ENCODE data around the gene NECAB2.

DNA sequence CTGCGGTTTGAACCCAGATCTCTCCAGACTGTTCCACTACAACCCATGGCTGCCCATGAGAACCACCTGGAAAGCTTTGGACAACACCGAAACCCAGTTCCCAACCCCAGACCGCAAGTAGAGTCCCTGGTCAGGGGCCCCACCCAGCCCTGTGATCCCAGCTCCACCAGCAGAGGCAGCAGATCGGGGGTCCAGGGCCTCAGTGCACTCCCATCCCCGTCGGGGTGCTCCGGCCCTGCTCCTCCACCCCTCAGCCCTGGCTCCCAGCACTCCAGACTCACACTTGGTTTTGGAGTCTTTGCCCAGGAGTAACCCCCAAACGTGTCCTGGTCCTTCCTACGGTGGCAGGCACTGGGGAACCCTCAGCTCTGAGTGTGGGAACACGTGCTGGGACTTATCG lies 35.7 kb upstream of the NECAB2 start:
- TF ChIP-seq, protein P1, sequence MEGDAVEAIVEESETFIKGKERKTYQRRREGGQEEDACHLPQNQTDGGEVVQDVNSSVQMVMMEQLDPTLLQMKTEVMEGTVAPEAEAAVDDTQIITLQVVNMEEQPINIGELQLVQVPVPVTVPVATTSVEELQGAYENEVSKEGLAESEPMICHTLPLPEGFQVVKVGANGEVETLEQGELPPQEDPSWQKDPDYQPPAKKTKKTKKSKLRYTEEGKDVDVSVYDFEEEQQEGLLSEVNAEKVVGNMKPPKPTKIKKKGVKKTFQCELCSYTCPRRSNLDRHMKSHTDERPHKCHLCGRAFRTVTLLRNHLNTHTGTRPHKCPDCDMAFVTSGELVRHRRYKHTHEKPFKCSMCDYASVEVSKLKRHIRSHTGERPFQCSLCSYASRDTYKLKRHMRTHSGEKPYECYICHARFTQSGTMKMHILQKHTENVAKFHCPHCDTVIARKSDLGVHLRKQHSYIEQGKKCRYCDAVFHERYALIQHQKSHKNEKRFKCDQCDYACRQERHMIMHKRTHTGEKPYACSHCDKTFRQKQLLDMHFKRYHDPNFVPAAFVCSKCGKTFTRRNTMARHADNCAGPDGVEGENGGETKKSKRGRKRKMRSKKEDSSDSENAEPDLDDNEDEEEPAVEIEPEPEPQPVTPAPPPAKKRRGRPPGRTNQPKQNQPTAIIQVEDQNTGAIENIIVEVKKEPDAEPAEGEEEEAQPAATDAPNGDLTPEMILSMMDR (optimal IDR thresholded peaks at IDR 0.05 in 1 of 3, IDR thresholded peaks at IDR 0.05 in 1 of 3, conservative IDR thresholded peaks at IDR 0.05 in 1 of 3; ENCODE audit: extremely low read depth in 1 of 3, insufficient read depth in 2 of 3, low read length in 3 of 3): no peak
- TF ChIP-seq EZH2 (IDR thresholded peaks at IDR 0.05; ENCODE audit: low read length): no peak

Data from keratinocyte (primary cell).